K562 (cell line): ENCODE data around the gene ABCE1. TPM values are rescaled to one million over a fixed set of nuclear protein-coding genes. Genes with fewer than 3 reads are reported as not detected.

Experiments used
- ATAC-seq: fragments of 200-7000 bp; cut with Tn5 transposase; 3 replicates; pipeline ENCODE4 v1.9.1; 2020; ENCODE audit warnings: moderate library complexity
- BruUV-seq: library from RNA; stranded (reverse); fragments of 400-500 nt; replicated peaks from 2 replicates; lab custom pipeline; 2021; lab: Mats Ljungman, UMichigan
- CTCF ChIA-PET: fragments of 300-600 bp; formaldehyde crosslinking; extraction: SDS; loops from one replicate; lab custom pipeline; 2021; ENCODE audit warnings: low intra/inter-chr PET ratio; lab: Yijun Ruan, JAX
- POLR2A ChIA-PET: fragments of 300-600, 350-650 bp; sonication (Branson Sonifier 250); formaldehyde crosslinking; extraction: SDS; loops from one replicate; lab custom pipeline; 2021; ENCODE audit warnings: antibody characterized with exemption, inconsistent platforms; lab: Yijun Ruan, JAX
- DNase-seq, 4 experiments: peaks; one replicate each; pipeline versions ENCODE4 v3.0.0 to v3.0.0-alpha.2; 2011 to 2018; ENCODE audit warnings: low spot score in 3 of 4, mixed read lengths in 3 of 4; ENCODE audit errors: extremely low read depth in 1 of 4
- FAIRE-seq: peaks from 2 replicates; lab custom pipeline; 2011; peaks lifted over from hg19 to GRCh38; lab: Jason Lieb, UNC
- H2AFZ ChIP-seq: 2 replicates; pipeline ENCODE4 v1.6.0; 2011; ENCODE audit warnings: low read depth, low read length, control low read depth, inconsistent platforms
- H3K27ac ChIP-seq: fragments of 200-600 bp; 3 replicates; pipeline ENCODE4 v1.8.0; 2011; ENCODE audit warnings: low read depth, mild to moderate bottlenecking, control low read depth, inconsistent platforms, low read length, moderate library complexity, mixed read lengths; ENCODE audit errors: extremely low read depth
- H3K27me3 ChIP-seq, 2 experiments: fragments of 300-600 bp in 1 of 2; 2 replicates in 1 of 2; 3 replicates in 1 of 2; pipeline versions ENCODE4 v1.6.0 to v1.8.0; 2011; ENCODE audit warnings: inconsistent platforms in 2 of 2, low read length in 2 of 2, mild to moderate bottlenecking in 1 of 2, mixed read lengths in 1 of 2, moderate library complexity in 1 of 2; ENCODE audit not compliant: control insufficient read depth in 2 of 2, insufficient read depth in 2 of 2
- H3K36me3 ChIP-seq: fragments of 300-600 bp; 3 replicates; pipeline ENCODE4 v1.8.0; 2011; ENCODE audit warnings: mild to moderate bottlenecking, low read length, inconsistent platforms; ENCODE audit not compliant: control insufficient read depth, insufficient read depth
- H3K4me1 ChIP-seq, 2 experiments: fragments of 200-600 bp in 1 of 2; replicated peaks in 1 of 2; 2 replicates in 1 of 2; 3 replicates in 1 of 2; pipeline versions ENCODE4 v1.5.1 to v1.8.0; 2011; ENCODE audit warnings: inconsistent platforms in 2 of 2, low read length in 2 of 2, mild to moderate bottlenecking in 1 of 2, mixed read lengths in 1 of 2, moderate library complexity in 1 of 2; ENCODE audit not compliant: control insufficient read depth in 2 of 2, insufficient read depth in 2 of 2
- H3K4me2 ChIP-seq: 2 replicates; pipeline ENCODE4 v1.6.1; 2011; ENCODE audit warnings: low read length, control low read depth, inconsistent platforms, mixed read lengths; ENCODE audit not compliant: insufficient read depth
- H3K4me3 ChIP-seq: fragments of 200-600 bp; sonication (generic), shearing (Covaris generic); 2 replicates; pipeline ENCODE4 v1.5.1; 2016; ENCODE audit warnings: control low read depth, inconsistent platforms
- H3K79me2 ChIP-seq: fragments of 200-600 bp; 3 replicates; pipeline ENCODE4 v1.8.0; 2011; ENCODE audit warnings: low read length, inconsistent platforms; ENCODE audit not compliant: control insufficient read depth, insufficient read depth
- H3K9ac ChIP-seq, 2 experiments: 2 replicates each; pipeline versions ENCODE4 v1.6.0 to v1.6.1; 2011; ENCODE audit warnings: low read depth in 2 of 2, low read length in 2 of 2, control low read depth in 1 of 2, inconsistent platforms in 1 of 2, mild to moderate bottlenecking in 1 of 2, mixed read lengths in 1 of 2; ENCODE audit not compliant: insufficient read depth in 1 of 2
- H3K9me1 ChIP-seq: one replicate; pipeline ENCODE4 v1.6.0; 2011; ENCODE audit warnings: inconsistent platforms, mild to moderate bottlenecking, low read length, moderate library complexity; ENCODE audit not compliant: control insufficient read depth, insufficient read depth
- H3K9me3 ChIP-seq: replicated peaks from 2 replicates; pipeline ENCODE4 v1.5.1; 2011; ENCODE audit warnings: low read depth, low read length, inconsistent platforms; ENCODE audit not compliant: control insufficient read depth, insufficient read depth
- H4K20me1 ChIP-seq: replicated peaks from 2 replicates; pipeline ENCODE4 v1.6.1; 2011; ENCODE audit warnings: low read length, inconsistent platforms, mixed read lengths; ENCODE audit not compliant: control insufficient read depth, insufficient read depth
- C11orf30 ChIP-seq: fragments of 450-650 bp; IDR thresholded peaks from 2 replicates; pipeline ENCODE4 v1.6.1; 2016; ENCODE audit warnings: low read depth, mild to moderate bottlenecking
- KDM2B ChIP-seq: fragments of 250-450 bp; sonication (Bioruptor Pico); IDR thresholded peaks from 2 replicates; pipeline ENCODE4 v1.8.0; 2021; ENCODE audit warnings: mild to moderate bottlenecking, moderate library complexity
- MAFF ChIP-seq: IDR thresholded peaks from 2 replicates; pipeline ENCODE4 v1.6.1; 2012; ENCODE audit warnings: low read length, improper control_type of control experiment
- MAFG ChIP-seq: fragments of 450-650 bp; conservative IDR thresholded peaks from 2 replicates; pipeline ENCODE4 v1.6.1; 2016; ENCODE audit warnings: missing genetic modification characterization, missing compliant biosample characterization
- MAFK ChIP-seq: IDR thresholded peaks from 2 replicates; pipeline ENCODE4 v1.6.1; 2011; ENCODE audit warnings: low read length, improper control_type of control experiment
- MTA1 ChIP-seq: fragments of 450-650 bp; IDR thresholded peaks from 2 replicates; pipeline ENCODE4 v1.6.1; 2017; ENCODE audit warnings: borderline replicate concordance
- MTA3 ChIP-seq: fragments of 450-650 bp; formaldehyde crosslinking; IDR thresholded peaks from 2 replicates; pipeline ENCODE4 v1.6.1; 2017; ENCODE audit warnings: mild to moderate bottlenecking, borderline replicate concordance
- SMARCC2 ChIP-seq: fragments of 450-650 bp; IDR thresholded peaks from 2 replicates; pipeline ENCODE4 v1.6.1; 2017; ENCODE audit warnings: antibody characterized with exemption, moderate library complexity, mild to moderate bottlenecking, low read depth
- TRIM24 ChIP-seq, 2 experiments: fragments of 450-650 bp; IDR thresholded peaks; 2 replicates each; pipeline ENCODE4 v1.6.1; 2016
- YBX1 ChIP-seq: fragments of 450-650 bp; IDR thresholded peaks from 2 replicates; pipeline ENCODE4 v1.7.1; 2016; ENCODE audit warnings: mild to moderate bottlenecking
- ZNF316 ChIP-seq: fragments of 450-650 bp; IDR thresholded peaks from 2 replicates; pipeline ENCODE4 v1.6.1; 2016
- WGBS: fragments of 100-300 bp; shearing (Covaris generic); methylation state at CpG from one replicate; pipeline ENCODE4 v1.1.6; 2016; ENCODE audit warnings: low coverage, mixed read lengths; ENCODE audit not compliant: insufficient coverage; ENCODE audit errors: missing lambda C conversion rate; 5-methylcytosine and 5-hydroxymethylcytosine counted together
- in situ Hi-C: fragments of 300-500 bp; cut with MboI; formaldehyde crosslinking; loops from 4 replicates; pipeline ENCODE4 v1.15.0; 2018; ENCODE audit warnings: inconsistent platforms, mixed read lengths
- intact Hi-C: fragments of 100-400 bp; cut with micrococcal nuclease; formaldehyde crosslinking; loops from 2 replicates; pipeline ENCODE4 v1.14.2; 2022
- polyA plus RNA-seq, 8 experiments: library from polyadenylated mRNA; depleted of rRNA in 4 of 8; stranded (reverse) in 5 of 8; unstranded in 3 of 8; fragments of >200 nt; fragmentation: Nextera tagmentation in 2 of 8; fragmentation: Illumina TruSeq in 1 of 8; extraction: Ambion mirVana in 2 of 8; extraction: Trizol in 1 of 8; gene quantifications; 2 replicates each; pipeline versions ENCODE4 v1.2.1 to v1.2.3, GENCODE V29; 2011 to 2014; ENCODE audit warnings: inconsistent platforms in 1 of 8, missing spikeins in 1 of 8
- total RNA-seq, 7 experiments: library from RNA; depleted of rRNA in 6 of 7; stranded (reverse); fragments of >200 nt in 6 of 7; fragmentation: Illumina TruSeq in 2 of 7; extraction: Trizol in 2 of 7; gene quantifications; 2 replicates each; pipeline versions ENCODE4 v1.2.1 to v1.2.3, GENCODE V29; 2011 to 2021; ENCODE audit warnings: low replicate concordance in 1 of 7
- TF ChIP-seq, protein P1 (sequence below): fragments of 250-450 bp; sonication (Bioruptor Pico); IDR thresholded peaks from 2 replicates; pipeline ENCODE4 v1.4.0; 2020

Gene ABCE1
- total and polyA plus RNA-seq, 9 of the 15 experiments (the other 6 are each of a cell fraction or from before 2014, with no cell fraction given): 134 to 256 (median 169) TPM

- TF ChIP-seq YBX1 (no peak), MTA3 (no peak), MTA1 (no peak), SMARCC2 (no peak)
- TF ChIP-seq, protein P1, sequence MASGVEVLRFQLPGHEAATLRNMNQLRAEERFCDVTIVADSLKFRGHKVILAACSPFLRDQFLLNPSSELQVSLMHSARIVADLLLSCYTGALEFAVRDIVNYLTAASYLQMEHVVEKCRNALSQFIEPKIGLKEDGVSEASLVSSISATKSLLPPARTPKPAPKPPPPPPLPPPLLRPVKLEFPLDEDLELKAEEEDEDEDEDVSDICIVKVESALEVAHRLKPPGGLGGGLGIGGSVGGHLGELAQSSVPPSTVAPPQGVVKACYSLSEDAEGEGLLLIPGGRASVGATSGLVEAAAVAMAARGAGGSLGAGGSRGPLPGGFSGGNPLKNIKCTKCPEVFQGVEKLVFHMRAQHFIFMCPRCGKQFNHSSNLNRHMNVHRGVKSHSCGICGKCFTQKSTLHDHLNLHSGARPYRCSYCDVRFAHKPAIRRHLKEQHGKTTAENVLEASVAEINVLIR (CRISPR knock-in tag): no peak
- TF ChIP-seq, all 486 proteins: peak for 0
- H3K27ac ChIP-seq: no peak overlapping the region
- no peaks in the 10 kb centered on the region for H3K9me1 ChIP-seq
- WGBS: 40% methylated on average over 2 of the region's 2 CpGs
- FAIRE-seq (no peak), ATAC-seq (no peak; the same call in 2 of the 3 replicates), DNase-seq (no peak)
- no peaks in the 10 kb centered on the region for H3K4me1 ChIP-seq
- H2AFZ ChIP-seq: no peak overlapping the region
- BruUV-seq: no TSS peak
- H3K36me3 ChIP-seq: peaks cover 73% of the 10 kb centered on the region
- POLR2A ChIA-PET: interaction anchor here (0.5 to 1.5 kb wide), 5 partner anchors 9 to 643 kb away, joined by 3 to 7 read pairs (median 5); no protein-coding TSS in a partner anchor
- H3K27me3 ChIP-seq: no peaks in the 10 kb centered on the region
- no peaks in the 10 kb centered on the region for H4K20me1 ChIP-seq
- in situ Hi-C loops: no loop called here
- intact Hi-C loops: no loop called here
- CTCF ChIA-PET: no interaction called here
- H3K4me3 ChIP-seq: no peak overlapping the region
- no peaks in the 10 kb centered on the region for H3K9me3 ChIP-seq
- peaks cover 15% of the 10 kb centered on the region for H3K79me2 ChIP-seq
- no peak overlapping the region for H3K9ac ChIP-seq
- H3K4me2 ChIP-seq: no peak overlapping the region
These were observed 63.4 kb downstream of the ABCE1 start for GRCh38 chr4:145161549-145161948.

- Histone ChIP-seq H3K9me3 (no peaks in the 10 kb centered on the region), H3K9ac (no peak overlapping the region), H3K9me1 (no peaks in the 10 kb centered on the region), H3K4me3 (no peak overlapping the region), H3K79me2 (peaks cover 44% of the 10 kb centered on the region; the same call in 2 of the 3 replicates), H3K27me3 (no peaks in the 10 kb centered on the region), H3K4me1 (no peaks in the 10 kb centered on the region), H2AFZ (no peak overlapping the region), H3K4me2 (no peak overlapping the region), H3K36me3 (peaks cover 72% of the 10 kb centered on the region), H3K27ac (no peak overlapping the region), H4K20me1 (no peaks in the 10 kb centered on the region)
- BruUV-seq: no TSS peak
- ChIA-PET POLR2A (interaction anchor here (2.1 kb wide), 1 partner anchor 10 kb away, joined by 9 read pairs; no protein-coding TSS in a partner anchor), CTCF (no interaction called here)
- DNase-seq (no peak), ATAC-seq (no peak), FAIRE-seq (no peak)
- WGBS: 89% methylated on average over 2 of the region's 2 CpGs
- TF ChIP-seq KDM2B (no peak), TRIM24 (IDR thresholded peaks at IDR 0.05) (no peak), MAFK (peak; percentile 91), ZNF316 (peak; percentile 98), C11orf30 (peak; percentile 93), MAFG (peak; percentile 89), MAFF (peak; percentile 87)
- intact Hi-C loops: no loop called here
- in situ Hi-C loops: no loop called here
These were observed 69.8 kb downstream of the ABCE1 start for GRCh38 chr4:145167887-145168286.
